AG09309 (cell line): Measurements from ENCODE around the gene FLVCR1.

Source experiments
- DNase-seq: peaks from one replicate; pipeline ENCODE4 v3.0.0-alpha.2; 2010; ENCODE audit warnings: low read depth
- H3K4me3 ChIP-seq: 2 replicates; pipeline ENCODE4 v1.5.1; 2011; ENCODE audit warnings: mild to moderate bottlenecking, low read depth, low read length, moderate library complexity; ENCODE audit not compliant: control insufficient read depth
- TF ChIP-seq, protein P1 (sequence below): IDR thresholded peaks from 2 replicates; pipeline ENCODE4 v1.5.1; 2011; ENCODE audit warnings: mild to moderate bottlenecking, low read depth, low read length, inconsistent platforms; ENCODE audit not compliant: insufficient read depth, control insufficient read depth; ENCODE audit errors: missing control alignments

Gene FLVCR1

DNA sequence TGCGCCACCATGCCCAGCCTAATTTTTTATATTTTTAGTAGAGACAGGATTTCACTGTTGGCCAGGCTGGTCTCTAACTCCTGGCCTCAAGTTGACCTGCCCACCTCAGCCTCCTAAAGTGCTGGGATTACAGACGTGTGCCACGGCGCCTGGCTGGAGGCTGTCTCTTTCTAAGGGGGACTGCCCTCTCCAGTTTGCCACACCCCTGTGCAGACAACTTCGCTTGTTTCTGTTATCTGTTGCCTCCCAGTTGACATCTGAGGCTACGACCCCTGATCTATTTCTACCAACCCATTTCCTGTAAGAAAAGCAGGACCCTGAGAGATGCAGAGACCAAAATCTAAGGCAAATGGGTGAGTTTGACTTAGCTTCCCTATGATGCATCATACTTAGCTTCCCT lies 68.3 kb downstream of the FLVCR1 start:
- TF ChIP-seq, protein P1, sequence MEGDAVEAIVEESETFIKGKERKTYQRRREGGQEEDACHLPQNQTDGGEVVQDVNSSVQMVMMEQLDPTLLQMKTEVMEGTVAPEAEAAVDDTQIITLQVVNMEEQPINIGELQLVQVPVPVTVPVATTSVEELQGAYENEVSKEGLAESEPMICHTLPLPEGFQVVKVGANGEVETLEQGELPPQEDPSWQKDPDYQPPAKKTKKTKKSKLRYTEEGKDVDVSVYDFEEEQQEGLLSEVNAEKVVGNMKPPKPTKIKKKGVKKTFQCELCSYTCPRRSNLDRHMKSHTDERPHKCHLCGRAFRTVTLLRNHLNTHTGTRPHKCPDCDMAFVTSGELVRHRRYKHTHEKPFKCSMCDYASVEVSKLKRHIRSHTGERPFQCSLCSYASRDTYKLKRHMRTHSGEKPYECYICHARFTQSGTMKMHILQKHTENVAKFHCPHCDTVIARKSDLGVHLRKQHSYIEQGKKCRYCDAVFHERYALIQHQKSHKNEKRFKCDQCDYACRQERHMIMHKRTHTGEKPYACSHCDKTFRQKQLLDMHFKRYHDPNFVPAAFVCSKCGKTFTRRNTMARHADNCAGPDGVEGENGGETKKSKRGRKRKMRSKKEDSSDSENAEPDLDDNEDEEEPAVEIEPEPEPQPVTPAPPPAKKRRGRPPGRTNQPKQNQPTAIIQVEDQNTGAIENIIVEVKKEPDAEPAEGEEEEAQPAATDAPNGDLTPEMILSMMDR = no peak
- H3K4me3 ChIP-seq = no peak overlapping the region
- no peak for DNase-seq

DNA sequence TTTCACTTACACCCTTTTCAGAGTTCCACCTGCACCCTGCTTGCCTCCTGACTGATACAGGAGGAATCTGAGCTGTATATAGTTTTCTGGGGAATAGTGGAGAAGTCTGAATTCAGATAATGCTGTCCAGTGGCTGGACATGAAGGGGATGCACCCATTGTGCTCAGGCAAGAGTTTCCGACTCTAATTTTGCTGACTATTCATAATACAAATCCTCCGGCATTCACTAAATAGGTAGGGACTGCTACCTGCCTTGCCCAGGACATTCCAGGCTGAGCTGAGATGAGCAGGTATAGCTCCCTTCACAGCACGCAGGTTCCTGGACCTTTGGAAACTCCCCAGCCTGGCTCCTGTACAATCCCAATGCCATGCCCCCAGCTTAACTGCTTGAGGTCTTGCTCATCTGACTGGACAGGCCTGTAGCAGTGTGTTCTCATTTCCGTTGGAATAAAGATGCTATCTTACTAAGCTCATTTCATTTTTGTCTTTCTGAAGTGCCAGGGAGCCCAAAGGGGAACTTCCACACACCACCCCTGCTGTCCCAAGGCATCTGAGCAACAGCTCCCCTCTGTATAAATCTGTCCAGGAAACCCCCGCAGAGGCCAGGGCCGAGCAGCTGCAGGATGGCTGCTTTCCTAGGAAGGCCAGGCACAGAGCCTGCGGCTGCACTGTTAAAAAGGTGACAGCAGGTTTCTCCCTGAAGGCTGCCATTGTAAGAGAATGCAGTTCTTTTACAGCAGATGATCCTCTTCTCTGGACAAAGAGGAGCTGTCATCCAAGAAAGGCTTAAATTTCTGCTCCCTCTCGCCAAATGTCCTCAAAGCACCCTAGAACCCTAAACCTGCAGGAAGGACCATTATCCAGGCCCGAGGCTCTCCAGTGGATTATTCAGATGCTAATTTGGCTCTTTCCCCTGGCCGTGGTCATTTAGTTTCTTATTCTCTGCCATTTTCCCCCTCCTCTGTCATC lies 70.5 kb downstream of the FLVCR1 start:
- TF ChIP-seq, protein P1 = no peak
- DNase-seq = no peak
- H3K4me3 ChIP-seq = no peak overlapping the region

DNA sequence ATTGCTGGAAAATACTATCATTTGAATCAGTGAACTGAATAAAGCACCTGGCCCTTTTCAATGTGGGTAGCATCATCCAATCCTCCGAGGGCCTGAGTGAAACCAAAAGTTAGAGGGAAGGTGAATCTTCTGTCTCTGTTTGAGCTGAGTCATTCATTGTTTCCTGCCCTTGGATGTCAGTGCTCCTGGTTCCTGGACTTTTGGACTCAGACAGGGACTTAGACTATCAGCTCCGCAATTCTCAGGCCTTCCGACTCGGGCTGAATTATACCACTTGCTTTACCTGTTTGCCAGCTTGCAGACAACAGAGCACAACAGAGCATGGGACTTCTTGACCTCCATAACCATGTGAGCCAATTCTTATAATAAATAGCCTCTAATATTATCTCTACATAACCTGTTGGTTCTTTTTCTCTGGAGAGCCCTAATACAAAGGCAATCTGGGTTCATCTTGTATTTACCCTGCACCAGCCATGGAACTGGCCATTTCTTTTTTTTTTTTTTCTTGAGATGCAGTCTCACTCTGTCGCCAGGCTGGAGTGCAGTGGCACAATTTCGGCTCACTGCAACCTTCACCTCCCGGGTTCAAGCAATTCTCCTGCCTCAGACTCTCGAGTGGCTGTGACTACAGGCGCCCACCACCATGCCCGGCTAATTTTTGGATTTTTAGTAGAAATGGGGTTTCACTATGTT lies 73.1 kb downstream of the FLVCR1 start:
- DNase-seq = no peak

DNA sequence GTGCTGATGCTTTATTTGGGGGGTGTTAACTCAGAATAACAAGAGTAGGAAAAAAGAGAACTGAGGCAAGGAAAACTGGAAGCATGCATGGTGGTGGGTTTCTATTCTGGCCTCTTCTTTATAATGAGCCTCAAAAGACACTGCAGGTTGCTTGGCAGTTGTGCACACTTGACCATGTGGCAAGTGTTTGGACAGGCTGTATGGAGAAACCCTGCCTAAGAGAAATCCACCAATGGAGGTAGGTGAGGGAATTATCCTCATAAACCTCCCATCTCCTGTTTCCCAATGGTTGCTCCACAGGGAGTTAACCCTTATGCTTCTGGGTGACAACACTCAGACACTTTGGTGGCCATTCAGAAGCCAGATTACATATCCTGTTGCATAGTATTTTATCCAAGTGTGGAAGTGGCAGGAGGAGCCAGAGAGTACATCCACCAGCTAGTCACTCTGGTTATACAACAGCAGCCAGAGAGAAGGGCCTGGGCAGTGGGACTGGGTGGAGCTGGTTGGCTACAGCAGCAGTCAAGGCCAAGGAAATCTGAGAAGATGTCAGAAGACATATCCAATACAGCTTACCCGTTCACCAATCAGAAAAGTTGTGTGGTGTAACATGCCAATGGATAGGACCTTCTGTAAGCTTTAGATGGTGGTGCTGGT lies 75.9 kb downstream of the FLVCR1 start:
- TF ChIP-seq, protein P1 = no peak
- H3K4me3 ChIP-seq = no peak overlapping the region
- no peak for DNase-seq

More for the DNA sequence above, 73.1 kb downstream of the FLVCR1 start:
- no peak overlapping the region for H3K4me3 ChIP-seq
- TF ChIP-seq, protein P1 = no peak

DNA sequence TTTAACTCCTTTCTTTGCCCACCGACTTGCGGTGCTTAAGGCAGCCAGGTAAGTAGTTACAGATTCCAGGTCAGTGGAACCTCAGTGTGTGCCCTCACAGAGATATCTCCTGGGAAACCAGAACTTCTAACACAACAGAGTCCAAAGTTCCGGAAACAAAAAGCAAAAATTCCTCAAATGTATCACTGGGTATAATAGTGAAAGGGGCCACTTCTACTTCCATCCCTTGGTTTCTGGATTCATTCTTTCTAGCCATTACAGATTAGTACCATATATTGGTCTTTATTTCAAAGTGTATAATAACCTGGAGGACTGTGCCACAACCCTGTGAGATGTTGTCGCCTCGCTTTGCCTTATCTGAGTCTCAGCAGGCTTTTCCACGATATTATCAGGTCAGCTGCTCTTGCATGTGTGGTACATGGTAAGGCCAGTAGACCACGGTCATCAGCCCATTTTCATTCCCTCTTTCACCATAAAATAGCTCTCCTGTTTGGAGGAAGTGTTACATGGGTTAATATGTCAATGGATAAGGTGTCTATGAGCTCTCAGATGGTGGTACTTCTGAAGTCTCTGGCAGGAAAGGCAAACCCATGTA lies 77.4 kb downstream of the FLVCR1 start:
- H3K4me3 ChIP-seq = no peak overlapping the region
- no peak for DNase-seq
- TF ChIP-seq, protein P1 = no peak

DNA sequence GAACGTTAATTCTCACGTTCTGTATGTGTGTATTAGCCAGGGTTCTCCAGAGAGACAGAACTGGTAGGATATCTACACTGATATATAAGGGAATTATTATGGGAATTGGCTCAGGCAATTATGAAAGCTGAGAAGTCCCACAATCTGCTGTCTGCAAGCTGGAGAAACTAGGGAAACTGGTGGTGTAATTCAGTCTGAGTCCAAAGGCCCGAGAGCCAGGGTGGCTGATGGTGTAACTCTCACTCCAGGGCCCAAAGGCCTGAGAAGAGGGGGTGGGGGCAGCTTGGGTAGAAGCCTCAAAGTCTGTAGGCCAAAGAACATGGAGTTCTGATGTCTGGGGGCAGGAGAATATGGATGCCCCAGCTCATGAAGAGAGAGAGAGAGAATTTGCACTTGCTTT lies 79.0 kb downstream of the FLVCR1 start:
- DNase-seq = no peak
- no peak overlapping the region for H3K4me3 ChIP-seq
- TF ChIP-seq, protein P1 = no peak
